Measurements from ENCODE around the gene POLE2.
A peak's percentile ranks its signal among the peaks of the same experiment; 100 is the strongest.
"Not testable (repeated sequence)": the region's sequence is repeated elsewhere in the genome, so short reads cannot be mapped to it uniquely, and the experiment has no call there.

Gene POLE2

GRCh38 chr14:49623941-49624839, 63.8 kb downstream of the POLE2 start:
- no peak for DNase-seq (ENCODE audit: low read depth)
- TF ChIP-seq MYC (IDR thresholded peaks at IDR 0.05; ENCODE audit: low read depth, low read length) (no peak), POLR2A (IDR thresholded peaks at IDR 0.05; ENCODE audit: extremely low read depth, insufficient read length) (no peak)
- TF ChIP-seq, protein P1, sequence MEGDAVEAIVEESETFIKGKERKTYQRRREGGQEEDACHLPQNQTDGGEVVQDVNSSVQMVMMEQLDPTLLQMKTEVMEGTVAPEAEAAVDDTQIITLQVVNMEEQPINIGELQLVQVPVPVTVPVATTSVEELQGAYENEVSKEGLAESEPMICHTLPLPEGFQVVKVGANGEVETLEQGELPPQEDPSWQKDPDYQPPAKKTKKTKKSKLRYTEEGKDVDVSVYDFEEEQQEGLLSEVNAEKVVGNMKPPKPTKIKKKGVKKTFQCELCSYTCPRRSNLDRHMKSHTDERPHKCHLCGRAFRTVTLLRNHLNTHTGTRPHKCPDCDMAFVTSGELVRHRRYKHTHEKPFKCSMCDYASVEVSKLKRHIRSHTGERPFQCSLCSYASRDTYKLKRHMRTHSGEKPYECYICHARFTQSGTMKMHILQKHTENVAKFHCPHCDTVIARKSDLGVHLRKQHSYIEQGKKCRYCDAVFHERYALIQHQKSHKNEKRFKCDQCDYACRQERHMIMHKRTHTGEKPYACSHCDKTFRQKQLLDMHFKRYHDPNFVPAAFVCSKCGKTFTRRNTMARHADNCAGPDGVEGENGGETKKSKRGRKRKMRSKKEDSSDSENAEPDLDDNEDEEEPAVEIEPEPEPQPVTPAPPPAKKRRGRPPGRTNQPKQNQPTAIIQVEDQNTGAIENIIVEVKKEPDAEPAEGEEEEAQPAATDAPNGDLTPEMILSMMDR (IDR thresholded peaks at IDR 0.05; ENCODE audit: low read depth, low read length), result no peak
- TF ChIP-seq, protein P2, sequence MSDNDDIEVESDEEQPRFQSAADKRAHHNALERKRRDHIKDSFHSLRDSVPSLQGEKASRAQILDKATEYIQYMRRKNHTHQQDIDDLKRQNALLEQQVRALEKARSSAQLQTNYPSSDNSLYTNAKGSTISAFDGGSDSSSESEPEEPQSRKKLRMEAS (IDR thresholded peaks at IDR 0.05; ENCODE audit: low read depth, low read length), result no peak
- peak overlapping the region; percentile 85 for H3K4me3 ChIP-seq (ENCODE audit: low read depth, low read length)

- peak overlapping the region; percentile 85 for H3K4me3 ChIP-seq (ENCODE audit: low read depth, low read length)
- no peak for TF ChIP-seq MYC (IDR thresholded peaks at IDR 0.05; ENCODE audit: low read depth, low read length)
- DNase-seq (ENCODE audit: low read depth), result no peak
Measured at GRCh38 chr14:49623387-49623786, 64.6 kb downstream of the POLE2 start.

DNA sequence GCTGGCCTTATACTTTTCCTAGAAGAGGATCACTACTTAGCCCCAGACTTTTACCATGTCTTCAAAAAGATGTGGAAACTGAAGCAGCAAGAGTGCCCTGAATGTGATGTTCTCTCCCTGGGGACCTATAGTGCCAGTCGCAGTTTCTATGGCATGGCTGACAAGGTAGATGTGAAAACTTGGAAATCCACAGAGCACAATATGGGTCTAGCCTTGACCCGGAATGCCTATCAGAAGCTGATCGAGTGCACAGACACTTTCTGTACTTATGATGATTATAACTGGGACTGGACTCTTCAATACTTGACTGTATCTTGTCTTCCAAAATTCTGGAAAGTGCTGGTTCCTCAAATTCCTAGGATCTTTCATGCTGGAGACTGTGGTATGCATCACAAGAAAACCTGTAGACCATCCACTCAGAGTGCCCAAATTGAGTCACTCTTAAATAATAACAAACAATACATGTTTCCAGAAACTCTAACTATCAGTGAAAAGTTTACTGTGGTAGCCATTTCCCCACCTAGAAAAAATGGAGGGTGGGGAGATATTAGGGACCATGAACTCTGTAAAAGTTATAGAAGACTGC, 65.9 kb downstream of the POLE2 start:
- TF ChIP-seq MYC (IDR thresholded peaks at IDR 0.05; ENCODE audit: low read depth, low read length), result no peak
- TF ChIP-seq POLR2A (IDR thresholded peaks at IDR 0.05; ENCODE audit: extremely low read depth, insufficient read length), result no peak
- TF ChIP-seq, protein P1 (IDR thresholded peaks at IDR 0.05; ENCODE audit: low read depth, low read length), result no peak
- TF ChIP-seq, protein P2 (IDR thresholded peaks at IDR 0.05; ENCODE audit: low read depth, low read length), result no peak
- no peak for DNase-seq (ENCODE audit: low read depth)
- peak overlapping the region; percentile 85 for H3K4me3 ChIP-seq (ENCODE audit: low read depth, low read length)

- TF ChIP-seq MYC (IDR thresholded peaks at IDR 0.05; ENCODE audit: low read depth, low read length), result peak; percentile 94
- TF ChIP-seq, protein P2 (IDR thresholded peaks at IDR 0.05; ENCODE audit: low read depth, low read length), result peak; percentile 86
- no peak for TF ChIP-seq POLR2A (IDR thresholded peaks at IDR 0.05; ENCODE audit: extremely low read depth, insufficient read length)
- TF ChIP-seq, protein P1 (IDR thresholded peaks at IDR 0.05; ENCODE audit: low read depth, low read length), result no peak
- DNase-seq (ENCODE audit: low read depth), result peak; percentile 90
Measured at GRCh38 chr14:49621114-49621881, 66.7 kb downstream of the POLE2 start.

GRCh38 chr14:49620182-49621113, 67.6 kb downstream of the POLE2 start, which contains the start of the genes MGAT2 and RPL36AL:
MGAT2 (plus strand) TSS chr14:49620799; CDS start chr14:49621269, 470 bp downstream.
RPL36AL (minus strand) TSS chr14:49620626; CDS start chr14:49619104, 1,522 bp downstream.
- H3K4me3 ChIP-seq (ENCODE audit: low read depth, low read length), result peak within 1 kb of the TSS; percentile 85
- TF ChIP-seq MYC (IDR thresholded peaks at IDR 0.05; ENCODE audit: low read depth, low read length), result no peak; the same call in none of the 2 replicates
- TF ChIP-seq, protein P2 (IDR thresholded peaks at IDR 0.05; ENCODE audit: low read depth, low read length), result peak; percentile 7; the same call in 1 of the 2 replicates
- peak; percentile 96 for TF ChIP-seq POLR2A (IDR thresholded peaks at IDR 0.05; ENCODE audit: extremely low read depth, insufficient read length)
- peak; percentile 98 for DNase-seq (ENCODE audit: low read depth)

More at GRCh38 chr14:49621114-49621881, 66.7 kb downstream of the POLE2 start:
- peak overlapping the region; percentile 85 for H3K4me3 ChIP-seq (ENCODE audit: low read depth, low read length)

- no peak for DNase-seq (ENCODE audit: low read depth)
- H3K4me3 ChIP-seq (ENCODE audit: low read depth, low read length), result peak overlapping the region; percentile 85
- TF ChIP-seq, protein P1 (IDR thresholded peaks at IDR 0.05; ENCODE audit: low read depth, low read length), result no peak
- TF ChIP-seq, protein P2 (IDR thresholded peaks at IDR 0.05; ENCODE audit: low read depth, low read length), result no peak
- TF ChIP-seq POLR2A (IDR thresholded peaks at IDR 0.05; ENCODE audit: extremely low read depth, insufficient read length) (no peak), MYC (IDR thresholded peaks at IDR 0.05; ENCODE audit: low read depth, low read length) (no peak)
Measured at GRCh38 chr14:49619730-49620129, 68.3 kb downstream of the POLE2 start.

DNA sequence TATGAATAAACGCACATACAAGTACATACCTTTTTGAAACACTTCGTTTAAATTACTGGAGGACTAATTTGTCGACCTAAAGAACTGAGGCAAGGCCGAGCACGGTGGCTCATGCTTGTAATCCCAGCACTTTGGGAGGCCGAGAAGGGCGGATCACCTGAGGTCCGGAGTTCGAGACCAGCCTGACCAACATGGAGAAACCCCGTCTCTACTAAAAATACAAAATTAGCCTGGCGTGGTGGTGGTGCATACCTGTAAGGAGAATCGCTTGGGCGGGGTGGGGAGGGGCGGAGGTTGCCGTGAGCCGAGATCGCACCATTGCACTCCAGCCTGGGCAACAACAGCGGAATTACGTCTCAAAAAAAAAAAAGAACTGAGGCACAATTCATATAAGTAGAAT, 68.7 kb downstream of the POLE2 start:
- not testable (repeated sequence) for DNase-seq (ENCODE audit: low read depth)
- peak overlapping the region; percentile 85 for H3K4me3 ChIP-seq (ENCODE audit: low read depth, low read length)

Data from NB4 (cell line).